GM11168 (cell line): Measurements from ENCODE around the gene DEPDC7.
"Not testable (repeated sequence)": the region's sequence is repeated elsewhere in the genome, so short reads cannot be mapped to it uniquely, and the experiment has no call there.

Experiments
- in situ Hi-C: fragments of 300-500 bp; cut with MboI; formaldehyde crosslinking; loops from one replicate; pipeline ENCODE4 v1.12.0; 2022; ENCODE audit warnings: low sequenced_read_pairs; ENCODE audit not compliant: unreplicated experiment

DEPDC7 gene

GRCh38 chr11:33015621-33016551 lies at the start of gene DEPDC7:
DEPDC7 (plus strand) TSS chr11:33015878; CDS start chr11:33015956, 78 bp downstream.
- in situ Hi-C loops = no loop called here

DNA sequence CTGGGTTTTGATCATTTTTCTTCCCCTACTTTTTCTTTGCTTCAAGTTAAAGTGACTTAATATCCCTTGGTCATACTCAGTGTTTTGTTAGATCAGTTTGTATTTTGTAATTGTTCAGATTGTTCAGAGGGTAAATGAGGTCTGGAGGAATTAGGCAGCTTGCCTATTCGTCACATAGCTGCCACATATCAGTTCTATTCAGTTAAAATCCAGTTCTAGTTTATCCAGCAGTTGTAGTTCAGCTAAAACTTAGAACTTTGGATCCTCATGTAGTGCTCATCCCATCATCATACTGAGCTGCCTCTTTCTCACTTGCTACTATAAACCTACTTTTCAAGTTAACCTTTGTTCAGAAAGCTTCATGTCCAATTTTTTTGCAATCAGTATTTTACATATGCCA lies 47.1 kb upstream of the DEPDC7 start:
- in situ Hi-C loops = loop anchor here (10.0 kb wide), 1 partner anchor 96 kb away; no protein-coding TSS in a partner anchor

- in situ Hi-C loops = not testable (repeated sequence)
These were observed 43.4 kb upstream of the DEPDC7 start for GRCh38 chr11:32972233-32972632.

DNA sequence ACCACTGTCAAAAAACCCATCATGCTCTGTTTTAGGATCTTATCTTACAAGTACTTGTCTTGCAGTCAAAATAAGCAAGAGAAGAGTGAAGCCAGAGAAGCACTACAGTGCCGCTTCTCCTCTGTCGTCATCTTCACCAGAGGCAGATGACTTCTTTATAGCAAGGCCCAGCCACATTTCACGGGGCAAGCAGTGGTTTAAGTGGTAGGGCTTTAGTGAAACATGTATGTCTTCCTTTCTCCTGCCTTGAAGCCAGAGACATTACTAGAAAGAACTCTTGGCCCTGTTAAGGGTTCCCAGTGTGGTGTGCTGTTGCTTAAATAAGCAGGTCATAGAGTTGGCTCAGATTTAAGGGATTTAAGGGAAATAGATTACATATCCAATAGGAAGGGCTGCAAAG lies 42.9 kb upstream of the DEPDC7 start:
- in situ Hi-C loops = no loop called here

DNA sequence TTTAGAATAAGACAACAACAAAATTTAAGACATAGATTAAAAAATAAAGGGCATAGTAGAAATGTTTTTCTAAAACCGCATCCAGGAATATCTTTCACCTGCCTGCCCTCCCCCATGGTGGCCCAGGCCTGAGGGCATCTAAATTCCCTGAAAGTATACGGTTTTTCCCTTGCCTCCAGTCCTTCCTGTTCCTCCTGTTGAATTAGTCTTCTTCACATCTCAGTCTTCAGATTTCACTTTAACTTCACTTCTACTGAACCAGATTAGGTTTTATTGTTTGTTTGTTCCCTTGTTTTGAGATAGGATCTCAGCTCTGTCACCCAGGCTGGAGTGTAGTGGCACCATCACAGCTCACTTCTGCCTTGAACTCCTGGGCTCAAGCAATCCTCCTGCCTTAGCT lies 33.1 kb upstream of the DEPDC7 start:
- in situ Hi-C loops = no loop called here

GRCh38 chr11:32983506-32983905 lies 32.2 kb upstream of the DEPDC7 start:
- in situ Hi-C loops = no loop called here

- in situ Hi-C loops = no loop called here
These were observed 30.1 kb upstream of the DEPDC7 start for GRCh38 chr11:32985600-32985999.

DNA sequence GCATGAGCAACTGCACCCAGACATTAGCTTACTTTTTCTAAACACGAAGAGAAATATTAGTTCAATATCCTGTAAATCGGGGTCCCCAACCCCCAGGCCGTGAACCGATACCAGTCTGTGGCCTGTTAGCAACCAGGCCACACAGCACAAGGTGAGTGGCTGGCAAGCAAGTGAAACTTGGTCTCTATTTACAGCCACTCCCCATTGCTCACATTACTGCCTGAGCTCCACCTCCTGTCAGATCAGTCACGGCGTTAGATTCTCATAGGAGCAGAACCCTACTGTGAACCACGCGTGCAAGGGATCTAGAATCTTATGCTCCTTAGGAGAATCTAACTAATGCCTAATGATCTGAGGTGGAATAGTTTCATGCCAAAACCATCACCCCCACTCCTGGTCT lies 27.8 kb upstream of the DEPDC7 start:
- in situ Hi-C loops = no loop called here

- in situ Hi-C loops = no loop called here
These were observed 25.2 kb upstream of the DEPDC7 start for GRCh38 chr11:32990481-32990880.

DNA sequence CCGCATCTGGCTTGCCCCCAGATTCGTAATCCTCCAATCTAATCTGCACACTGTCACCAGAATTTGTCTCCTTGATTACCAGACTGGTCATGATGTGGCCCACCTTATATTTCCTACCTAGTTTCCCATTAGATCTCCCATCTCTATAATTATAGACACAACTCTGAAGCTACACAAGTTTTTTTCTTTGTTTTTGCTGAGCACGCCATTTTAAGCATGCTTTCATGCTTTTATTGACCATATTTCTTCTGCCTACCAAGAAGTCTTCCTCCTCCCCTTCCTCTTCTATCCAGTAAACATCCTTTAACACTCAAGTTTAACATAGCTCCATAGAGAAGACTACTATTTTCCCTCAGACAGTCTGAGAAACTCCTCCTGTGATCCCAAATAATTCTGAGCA lies 24.3 kb upstream of the DEPDC7 start:
- in situ Hi-C loops = no loop called here

DNA sequence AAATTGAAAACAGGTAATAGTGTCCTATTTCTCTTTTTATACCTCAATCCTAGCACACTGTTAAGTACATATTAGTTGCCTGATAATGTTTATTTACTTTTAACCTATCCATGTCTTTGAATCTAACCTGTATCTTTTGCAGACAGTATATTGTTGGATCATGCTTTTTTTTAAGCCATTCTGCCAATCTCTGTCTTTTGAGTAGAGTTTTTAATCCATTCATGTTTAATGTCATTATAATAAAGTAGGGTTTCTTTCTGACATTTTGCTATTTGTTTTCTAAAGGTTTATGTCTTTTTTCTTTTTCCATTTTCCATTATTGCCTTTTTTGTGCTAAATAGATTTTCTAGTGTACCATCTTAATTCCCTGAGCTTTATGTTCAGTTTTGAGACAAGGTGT lies 23.8 kb upstream of the DEPDC7 start:
- in situ Hi-C loops = no loop called here

DNA sequence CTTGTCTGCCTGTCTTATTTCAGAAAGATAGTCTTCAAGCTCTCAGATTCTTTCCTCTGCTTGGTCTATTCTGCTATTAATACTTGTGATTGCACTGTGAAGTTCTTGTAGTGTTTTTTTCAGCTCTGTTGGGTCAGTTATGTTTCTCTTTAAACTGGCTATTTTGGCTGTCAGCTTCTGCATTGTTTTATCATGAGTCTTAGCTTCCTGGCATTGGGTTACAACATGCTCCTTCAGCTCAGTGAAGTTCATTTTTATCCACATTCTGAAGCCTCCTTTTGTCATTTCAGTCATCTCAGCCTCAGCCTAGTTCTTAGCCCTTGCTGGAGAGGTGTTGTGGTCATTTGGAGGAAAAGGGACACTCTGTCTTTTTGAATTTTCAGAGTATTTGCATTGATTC lies 15.5 kb upstream of the DEPDC7 start:
- in situ Hi-C loops = no loop called here

- in situ Hi-C loops = no loop called here
These were observed 14.4 kb upstream of the DEPDC7 start for GRCh38 chr11:33001281-33001680.

GRCh38 chr11:33001751-33002542 lies 13.7 kb upstream of the DEPDC7 start:
- in situ Hi-C loops = no loop called here

- in situ Hi-C loops = no loop called here
These were observed 10.5 kb upstream of the DEPDC7 start for GRCh38 chr11:33005175-33005574.

DNA sequence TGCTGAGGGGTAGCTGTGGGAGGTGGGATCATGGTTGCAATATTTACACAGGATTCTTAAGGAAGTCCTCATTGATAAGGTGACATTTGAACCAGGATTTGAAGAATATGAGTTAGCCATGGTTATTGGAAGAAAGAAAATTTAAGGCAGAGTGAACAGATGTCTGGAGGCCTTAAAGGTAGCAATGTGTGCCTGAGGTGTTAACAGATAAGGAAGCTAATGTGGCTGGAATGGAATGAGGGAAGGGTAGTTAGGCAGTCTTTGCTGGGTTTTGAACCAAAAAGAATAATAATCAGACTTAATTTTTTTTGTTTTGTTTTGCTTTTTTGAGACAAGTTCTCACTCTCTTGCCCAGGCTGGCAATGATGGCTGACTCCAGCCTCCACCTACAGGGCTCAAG lies 9.7 kb upstream of the DEPDC7 start:
- in situ Hi-C loops = no loop called here

- in situ Hi-C loops = no loop called here
These were observed 1.9 kb upstream of the DEPDC7 start for GRCh38 chr11:33013755-33014154.

GRCh38 chr11:33016654-33017053 lies 976 bp downstream of the DEPDC7 start:
- in situ Hi-C loops = no loop called here

DNA sequence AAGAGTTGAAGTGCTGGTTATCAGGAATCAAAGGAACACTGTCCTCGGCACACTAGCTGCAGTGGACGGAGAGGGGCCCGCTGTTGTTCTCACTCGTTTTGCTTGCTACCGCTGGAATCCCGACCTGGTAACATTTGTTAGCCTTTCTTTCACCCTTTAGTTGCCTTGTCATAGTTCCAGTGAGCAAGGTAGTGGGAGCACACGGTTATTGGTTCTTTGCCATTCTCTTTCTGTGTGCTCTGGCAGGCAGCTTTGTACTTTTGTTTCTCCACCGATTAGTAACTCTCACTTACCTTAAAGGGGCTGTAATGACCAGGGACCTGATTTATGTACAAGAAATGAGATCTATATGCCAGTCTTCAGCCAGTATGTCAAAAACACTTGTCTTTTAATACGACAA lies 1.8 kb downstream of the DEPDC7 start:
- in situ Hi-C loops = no loop called here

DNA sequence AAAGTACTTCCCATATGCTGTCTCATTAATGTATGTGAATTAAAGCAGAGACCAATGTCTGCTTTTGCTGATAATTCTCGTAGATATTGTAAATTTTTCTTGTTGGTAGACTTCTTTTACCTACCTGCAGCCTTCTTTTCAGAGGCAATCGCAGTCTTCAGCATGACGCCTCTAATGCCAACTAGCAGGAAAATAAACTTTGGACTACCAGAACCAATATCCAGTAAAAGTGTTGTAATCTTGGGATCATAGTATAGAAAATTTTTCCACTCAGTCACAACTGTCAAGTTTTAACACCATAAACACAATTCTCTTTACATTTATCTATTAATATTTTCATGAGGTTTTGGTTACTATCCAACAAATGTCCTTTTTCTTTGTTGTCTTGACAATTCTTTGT lies 2.3 kb downstream of the DEPDC7 start:
- in situ Hi-C loops = no loop called here

- in situ Hi-C loops = no loop called here
These were observed 3.2 kb downstream of the DEPDC7 start for GRCh38 chr11:33018840-33019239.
